Stimulated activated CD4-positive, alpha-beta T cell treated with anti-CD3 and anti-CD28 coated beads, Interleukin-2, amount 100 ng/mL, for 4 hours (primary cell): ENCODE data around the gene RNF115.
A peak's percentile ranks its signal among the peaks of the same experiment; 100 is the strongest.
"Not testable (repeated sequence)": the region's sequence is repeated elsewhere in the genome, so short reads cannot be mapped to it uniquely, and the experiment has no call there.

ENCODE experiments used
- DNase-seq: peaks from one replicate; pipeline ENCODE4 v3.0.0-alpha.2; 2020; ENCODE audit warnings: low read depth

The RNF115 gene

GRCh38 chr1:145730467-145730866 lies 93.4 kb downstream of the RNF115 start:
- no peak for DNase-seq

- no peak for DNase-seq
These were observed 94.0 kb downstream of the RNF115 start for GRCh38 chr1:145729666-145730436.

GRCh38 chr1:145729196-145729595 lies 94.7 kb downstream of the RNF115 start:
- DNase-seq: no peak

GRCh38 chr1:145726193-145726592 lies 97.7 kb downstream of the RNF115 start:
- not testable (repeated sequence) for DNase-seq

GRCh38 chr1:145720878-145721671 lies 102.8 kb downstream of the RNF115 start:
- peak; percentile 36 for DNase-seq

DNA sequence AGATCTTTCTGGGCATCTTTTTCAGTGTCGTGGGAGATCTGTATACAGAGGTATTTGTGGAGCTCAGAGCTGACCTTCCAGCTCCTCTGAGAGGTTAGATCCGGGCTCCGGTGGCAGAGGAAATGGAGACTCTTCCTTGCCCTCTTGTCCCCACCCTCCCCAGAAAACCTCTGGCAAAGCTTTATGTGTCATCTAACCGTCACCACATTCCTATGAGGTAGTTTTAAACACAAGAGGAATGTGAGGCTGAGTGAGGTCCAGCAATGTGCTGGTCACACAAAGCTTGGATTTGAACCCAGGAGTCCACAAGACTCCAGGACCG lies 103.4 kb downstream of the RNF115 start:
- DNase-seq: no peak

DNA sequence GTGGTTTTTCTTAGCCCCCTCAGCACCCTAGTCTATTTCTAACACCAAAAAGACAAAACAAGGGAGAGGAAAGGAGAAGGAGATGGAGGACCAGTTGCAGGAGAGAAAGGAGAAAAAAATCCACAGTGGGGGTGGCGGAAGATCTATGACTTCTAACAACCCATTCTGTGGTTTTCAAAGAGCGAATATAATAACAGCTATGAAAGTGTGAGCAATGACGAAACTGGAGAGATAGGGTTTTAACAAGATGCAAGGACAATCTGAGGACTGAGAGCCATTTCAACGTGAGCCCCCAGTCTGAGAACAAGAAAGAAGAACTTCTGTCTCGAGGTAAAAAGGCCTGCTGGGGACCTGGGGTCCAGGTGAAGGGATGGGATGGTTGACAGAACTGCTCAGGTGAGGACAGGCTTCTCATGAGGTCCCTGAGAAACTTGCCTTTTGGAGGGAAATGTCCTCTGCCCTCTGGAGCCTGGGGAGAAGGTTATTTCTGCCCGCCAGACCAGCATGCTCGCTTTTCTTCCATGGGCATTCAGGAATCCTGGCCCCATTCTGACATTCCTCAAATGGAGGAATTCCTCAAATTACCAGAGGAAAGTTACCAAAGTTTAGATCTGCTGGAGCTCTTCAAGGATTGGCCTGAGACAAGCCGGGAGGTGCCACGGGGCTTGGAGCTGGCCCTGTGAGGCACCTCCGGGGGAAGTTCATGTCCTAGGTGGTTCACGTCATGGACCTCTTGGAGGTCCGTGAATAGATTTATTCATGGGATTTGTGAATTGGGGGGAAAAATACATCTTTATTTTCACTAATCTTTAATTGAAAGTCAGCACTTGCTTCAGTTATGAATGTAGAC lies 104.4 kb downstream of the RNF115 start, which contains the start of gene CD160:
CD160 (plus strand) TSS at position 270 of the 850 bp plus-strand sequence. CDS start 8,829 bp downstream, outside the sequence.
- DNase-seq: no peak

- not testable (repeated sequence) for DNase-seq
These were observed 105.4 kb downstream of the RNF115 start for GRCh38 chr1:145718465-145718864.

- DNase-seq: no peak
These were observed 106.1 kb downstream of the RNF115 start for GRCh38 chr1:145717833-145718232.

DNA sequence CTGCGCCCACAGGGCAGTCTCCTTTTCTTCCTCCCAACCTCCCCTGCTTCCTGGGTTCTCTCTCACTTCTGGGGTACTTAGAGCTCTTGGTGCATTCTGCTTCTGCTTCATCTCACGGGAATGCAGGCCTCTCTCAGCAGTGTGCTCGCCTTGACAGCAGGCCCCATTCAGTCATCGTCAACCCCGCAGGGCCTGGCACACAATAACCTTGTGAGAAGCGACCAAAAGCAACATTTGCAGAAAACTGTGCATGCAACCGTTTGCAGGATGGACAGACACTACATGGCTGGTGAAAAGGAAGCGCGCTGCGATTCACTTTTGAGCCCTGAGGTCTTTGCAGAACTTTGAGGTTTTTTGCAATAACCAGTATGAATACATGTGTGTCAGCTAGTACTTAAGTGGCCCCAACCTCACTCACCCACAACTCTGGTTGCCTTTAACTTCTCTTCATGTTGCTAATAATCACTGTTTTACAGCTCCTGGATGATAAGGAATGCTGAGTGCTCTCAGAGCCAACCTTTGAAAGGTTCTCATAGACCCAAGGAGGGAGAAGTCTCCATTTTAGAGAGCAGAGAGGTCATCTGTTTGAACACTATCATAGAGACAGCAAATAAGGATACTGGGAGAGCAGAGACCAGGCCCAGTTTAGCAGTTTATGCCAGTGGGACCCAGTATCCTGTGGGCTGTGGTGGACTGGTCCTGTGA lies 107.1 kb downstream of the RNF115 start:
- no peak for DNase-seq

DNA sequence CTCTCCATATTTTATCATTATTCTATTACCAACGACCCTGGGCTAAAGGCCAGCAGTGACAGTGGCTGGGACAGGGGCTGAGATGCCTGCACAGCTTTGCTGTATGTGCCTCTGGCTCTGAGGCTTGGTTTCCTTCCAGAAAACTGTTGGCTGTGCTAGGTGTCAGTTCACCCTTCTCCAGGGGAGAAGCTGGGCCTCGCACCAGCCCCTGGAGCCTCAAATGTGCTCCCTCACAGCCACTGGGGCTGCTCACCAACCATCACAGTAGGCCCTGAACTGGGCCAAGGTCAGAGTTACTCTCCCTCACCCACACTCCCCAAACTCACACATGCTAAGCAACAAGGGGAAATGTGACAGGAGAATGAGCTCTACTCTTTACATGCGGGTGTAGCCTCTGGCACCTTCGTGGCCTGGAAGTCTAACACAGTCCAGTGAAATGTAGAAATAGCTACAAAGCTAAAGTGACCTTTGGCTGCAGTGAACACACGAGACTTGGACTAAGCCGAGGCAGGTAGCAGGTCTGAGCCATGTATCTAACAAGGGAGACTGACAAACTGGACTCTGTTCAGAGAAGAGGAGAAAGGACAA lies 109.3 kb downstream of the RNF115 start:
- no peak for DNase-seq

GRCh38 chr1:145711213-145711651 lies 112.7 kb downstream of the RNF115 start:
- no peak for DNase-seq

DNA sequence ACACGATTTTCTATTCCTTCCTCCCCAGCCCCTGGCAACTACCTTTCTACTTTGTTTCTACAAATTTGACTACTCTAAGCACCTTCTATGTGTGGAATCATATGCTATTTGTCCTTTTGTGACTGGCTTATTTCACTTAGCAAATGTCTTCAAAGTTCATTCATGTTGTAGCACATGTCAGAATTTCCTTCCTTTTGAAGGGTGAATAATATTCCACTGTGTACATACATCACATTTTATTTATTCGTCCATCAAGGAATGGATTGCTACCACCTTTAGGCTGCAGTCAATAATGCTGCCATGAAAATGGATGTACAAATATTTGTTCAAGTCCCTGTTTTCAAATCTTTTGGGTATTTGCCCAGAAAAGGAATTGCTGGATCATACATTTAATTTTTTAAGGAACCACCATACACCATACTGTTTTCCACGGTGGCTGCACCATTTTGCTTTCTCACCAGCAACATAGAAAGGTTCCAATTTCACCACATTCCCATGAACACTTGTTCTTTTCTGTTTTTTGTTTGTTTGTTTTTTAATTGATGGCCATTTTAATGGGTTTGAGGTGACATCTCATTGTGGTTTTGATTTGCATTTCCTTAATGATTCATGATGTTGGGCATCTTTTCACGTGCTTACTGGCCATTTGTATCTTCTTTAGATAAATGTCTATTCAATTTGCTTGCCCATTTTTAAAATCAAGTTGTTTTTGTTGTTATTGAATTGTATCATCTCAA lies 113.4 kb downstream of the RNF115 start:
- DNase-seq: no peak

- no peak for DNase-seq
These were observed 115.8 kb downstream of the RNF115 start for GRCh38 chr1:145708063-145708462.

DNA sequence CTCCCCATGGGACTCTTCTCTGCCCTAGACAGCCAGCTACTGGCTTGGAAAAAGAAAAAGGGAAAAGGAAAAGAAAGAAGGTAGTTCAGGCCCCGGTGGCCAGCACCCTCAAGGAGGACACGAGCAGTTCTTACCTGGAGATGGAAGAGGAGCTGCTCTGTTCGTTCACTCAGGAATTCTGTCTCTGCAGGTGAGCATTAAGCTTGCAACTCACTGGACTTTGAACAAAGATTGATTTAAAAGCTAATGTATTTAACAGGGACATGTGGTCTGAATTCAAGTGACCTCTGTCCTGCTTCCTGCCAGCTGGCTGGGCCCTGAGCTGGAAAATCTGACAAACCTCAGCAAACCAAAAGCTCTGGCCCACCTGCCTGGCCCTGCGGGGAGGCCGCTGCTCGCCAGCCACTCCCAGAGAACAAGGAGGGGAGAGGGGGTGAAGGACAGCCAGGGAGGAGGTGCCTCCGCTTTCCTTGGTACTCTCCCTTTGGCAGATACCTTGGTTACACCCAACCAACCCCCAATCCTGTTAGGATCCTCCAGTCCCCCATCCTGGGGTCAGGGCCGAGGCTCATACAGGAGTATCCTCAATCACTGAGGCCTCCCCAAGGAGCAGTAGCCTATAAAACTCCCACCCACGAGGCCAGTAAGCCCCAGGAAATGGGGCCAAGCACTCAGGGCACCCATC lies 116.6 kb downstream of the RNF115 start, which contains the start of gene PDZK1:
PDZK1 (minus strand) TSS at position 186 of the 685 bp plus-strand sequence. CDS start 19,347 bp downstream, outside the sequence.
- no peak for DNase-seq

- DNase-seq: no peak
These were observed 117.7 kb downstream of the RNF115 start for GRCh38 chr1:145706086-145706664.

DNA sequence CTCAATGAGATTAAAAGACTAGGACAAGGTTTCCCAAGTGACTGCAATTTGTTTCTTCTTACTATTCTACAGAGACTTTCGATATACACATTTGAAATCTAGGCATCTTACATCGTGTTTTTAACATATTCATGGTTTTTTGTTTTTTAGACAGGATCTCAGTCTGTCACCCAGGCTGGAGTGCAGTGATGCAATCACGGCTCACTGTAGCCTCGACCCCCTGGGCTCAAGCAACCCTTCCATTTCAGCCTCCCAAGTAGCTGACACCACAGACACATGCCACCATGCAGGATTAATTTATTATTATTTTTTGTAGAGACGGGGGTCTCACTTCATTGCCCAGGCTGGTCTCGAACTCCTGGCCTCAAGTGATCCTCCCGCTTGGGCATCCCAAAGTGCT lies 118.3 kb downstream of the RNF115 start:
- DNase-seq: no peak

DNA sequence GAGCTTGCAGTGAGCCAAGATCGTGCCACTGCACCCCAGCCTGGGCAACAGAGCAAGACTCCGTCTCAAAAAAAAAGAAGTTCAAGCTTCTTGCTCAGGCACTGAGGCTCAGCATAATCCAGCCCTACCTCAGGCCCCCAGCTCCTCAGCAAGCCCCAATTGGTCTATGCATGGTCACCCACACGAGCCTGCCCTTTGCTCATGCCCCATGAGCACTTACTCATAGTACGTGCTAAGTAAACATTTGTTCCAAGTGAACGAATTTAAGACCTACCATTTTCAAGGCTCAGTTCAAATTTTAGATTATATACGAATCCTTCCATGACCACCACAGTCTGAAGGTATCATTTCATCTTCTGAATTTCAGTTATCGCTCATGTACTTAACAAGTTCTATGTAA lies 121.1 kb downstream of the RNF115 start:
- DNase-seq: no peak

DNA sequence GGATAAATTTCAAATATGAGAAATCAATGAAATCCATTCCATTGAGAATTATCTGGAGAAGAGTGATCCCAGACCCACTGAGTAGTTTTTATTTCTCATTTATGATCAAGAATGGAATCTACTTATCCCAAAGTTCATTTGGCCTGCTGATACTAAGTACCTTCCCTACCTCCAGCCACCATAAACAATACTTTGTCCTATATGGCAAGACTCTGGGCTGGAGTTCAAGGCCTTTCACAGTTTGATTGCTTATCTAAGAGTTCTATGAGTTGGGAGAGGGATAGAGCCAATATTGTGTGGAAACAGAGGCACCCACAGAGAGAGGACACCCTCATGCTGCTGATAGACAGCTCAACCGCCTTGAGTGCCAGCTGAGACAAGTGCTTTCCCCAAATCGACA lies 121.8 kb downstream of the RNF115 start:
- DNase-seq: no peak
